ENCODE results near the gene JMJD1C.

Gene JMJD1C

DNA sequence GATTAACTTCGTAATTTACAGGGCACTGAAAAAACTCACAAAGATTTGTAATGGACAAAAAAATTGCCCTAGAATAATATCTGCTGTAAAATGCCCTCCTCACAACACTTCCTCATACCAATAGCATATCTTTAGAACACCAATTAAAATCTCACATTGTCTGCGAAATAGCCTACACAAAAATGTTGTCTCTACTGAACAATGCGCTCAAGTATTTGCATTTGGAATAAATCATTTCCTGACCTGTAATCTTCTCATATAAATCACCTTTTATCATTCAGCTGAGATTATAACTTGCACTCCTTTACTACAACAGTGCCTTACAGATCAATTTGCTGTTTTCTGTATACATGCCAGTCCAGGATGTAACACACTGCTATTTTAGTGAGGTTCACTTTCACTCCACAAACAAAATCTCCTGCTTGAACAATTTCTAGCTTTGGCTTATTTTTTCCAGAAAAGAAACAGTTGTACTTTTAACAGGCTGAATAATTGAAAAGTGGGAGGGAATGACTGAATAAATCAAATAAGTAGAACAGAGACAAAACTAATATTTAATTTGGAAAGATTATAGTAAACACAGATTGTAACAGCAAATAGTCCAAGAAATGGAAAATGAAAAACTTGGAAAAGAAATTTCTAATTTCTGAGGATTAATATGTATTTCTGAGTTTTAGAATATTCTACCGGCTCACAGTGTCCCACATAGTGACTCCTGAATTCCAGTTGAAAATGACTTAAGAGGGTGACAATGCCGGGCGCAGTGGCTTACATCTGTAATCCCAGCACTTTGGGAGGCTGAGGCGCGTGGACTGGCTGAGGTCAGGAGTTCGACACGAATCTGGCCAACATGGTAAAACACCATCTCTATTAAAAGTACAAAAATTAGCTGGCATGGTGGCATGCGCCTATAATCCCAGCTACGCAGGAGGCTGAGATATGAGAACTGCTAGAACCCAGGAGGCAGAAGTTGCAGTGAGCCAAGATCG is 30.6 kb downstream of the JMJD1C start:
- no peak for DNase-seq

- no peak for DNase-seq
These were observed 33.6 kb downstream of the JMJD1C start for GRCh38 chr10:63431962-63432797.

- no peak for DNase-seq
These were observed 34.8 kb downstream of the JMJD1C start for GRCh38 chr10:63430999-63431356.

DNA sequence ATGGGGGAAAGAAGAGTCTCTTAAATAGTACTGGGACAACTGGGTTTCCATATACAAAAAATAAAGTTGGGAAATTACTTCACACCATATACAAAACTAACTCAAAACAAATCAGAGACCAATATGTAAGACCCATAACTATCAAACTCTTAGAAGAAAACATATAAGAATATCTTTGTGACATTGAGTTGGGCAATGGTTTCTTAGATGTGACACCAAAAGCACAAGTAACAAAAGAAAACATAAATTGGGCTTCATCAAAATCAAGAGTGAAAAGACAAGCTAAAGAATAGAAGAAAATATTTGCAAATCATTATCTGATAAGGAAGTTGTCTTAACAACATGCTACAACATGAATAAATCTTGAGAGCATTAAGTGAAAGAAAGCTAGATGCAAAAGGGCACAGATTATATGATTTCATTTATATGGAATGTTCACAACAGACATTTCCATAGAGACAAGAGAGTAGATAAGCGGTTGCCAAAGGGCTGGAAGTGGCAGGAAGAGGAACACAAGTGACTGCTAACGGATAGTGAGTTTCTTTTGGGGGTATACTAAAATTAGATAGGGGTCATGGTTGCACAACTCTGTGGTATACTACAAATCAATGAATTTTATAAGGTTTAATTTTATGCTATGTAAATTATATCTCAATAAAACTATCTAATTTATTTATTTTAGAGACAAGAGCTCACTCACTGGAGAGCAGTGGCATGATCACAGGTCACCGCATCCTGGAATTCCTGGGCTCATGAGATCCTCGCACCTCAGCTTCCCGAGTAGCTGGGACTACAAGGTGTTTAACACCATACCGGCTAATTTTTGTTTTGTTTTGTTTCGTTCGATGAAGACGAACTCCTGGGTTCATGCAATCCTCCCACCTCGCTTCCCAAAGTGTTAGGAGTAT is 35.4 kb downstream of the JMJD1C start:
- DNase-seq = no peak

GRCh38 chr10:63429281-63429680 is 36.5 kb downstream of the JMJD1C start:
- no peak for DNase-seq

- no peak for DNase-seq
These were observed 38.8 kb downstream of the JMJD1C start for GRCh38 chr10:63427013-63427412.

- DNase-seq = no peak
These were observed 40.3 kb downstream of the JMJD1C start for GRCh38 chr10:63425512-63425911.

DNA sequence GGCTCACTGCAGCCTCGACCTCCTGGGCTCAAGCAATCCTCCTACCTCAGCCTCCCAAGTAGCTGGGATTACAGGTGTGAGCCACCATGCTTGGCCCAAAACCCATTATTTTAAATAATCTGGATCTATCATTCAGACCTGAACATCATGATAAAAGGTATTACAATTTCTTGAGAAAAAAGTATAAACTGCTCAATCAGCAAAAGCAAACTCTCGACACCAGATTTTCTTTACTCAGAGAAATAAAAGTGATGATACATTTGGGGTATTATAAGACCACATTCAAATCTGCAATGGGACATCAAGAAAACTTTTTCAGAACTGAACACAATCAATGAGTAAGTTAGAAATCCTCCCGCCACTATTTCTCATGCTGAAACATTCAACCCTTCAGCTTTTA is 41.2 kb downstream of the JMJD1C start:
- DNase-seq = no peak

DNA sequence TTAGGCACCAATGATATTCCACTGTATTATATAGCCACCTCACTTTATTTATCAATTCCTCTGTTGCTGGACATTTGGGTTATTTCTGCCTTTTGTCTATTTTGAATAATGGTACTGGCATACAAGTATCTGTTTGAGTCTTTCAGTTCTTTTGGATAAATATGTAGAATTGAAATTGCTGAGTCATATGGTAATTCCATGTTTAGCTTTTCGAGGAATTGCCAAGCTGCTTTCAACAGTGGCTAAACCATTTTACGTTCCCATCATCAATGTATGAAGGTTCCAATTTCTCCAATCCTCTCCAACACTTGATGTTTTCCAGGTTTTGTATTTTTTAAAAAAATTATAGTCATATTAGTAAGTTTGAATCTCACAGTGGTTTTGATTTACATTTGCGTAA is 42.3 kb downstream of the JMJD1C start:
- DNase-seq = no peak

GRCh38 chr10:63421591-63421990 is 44.2 kb downstream of the JMJD1C start:
- peak; percentile 18 for DNase-seq

DNA sequence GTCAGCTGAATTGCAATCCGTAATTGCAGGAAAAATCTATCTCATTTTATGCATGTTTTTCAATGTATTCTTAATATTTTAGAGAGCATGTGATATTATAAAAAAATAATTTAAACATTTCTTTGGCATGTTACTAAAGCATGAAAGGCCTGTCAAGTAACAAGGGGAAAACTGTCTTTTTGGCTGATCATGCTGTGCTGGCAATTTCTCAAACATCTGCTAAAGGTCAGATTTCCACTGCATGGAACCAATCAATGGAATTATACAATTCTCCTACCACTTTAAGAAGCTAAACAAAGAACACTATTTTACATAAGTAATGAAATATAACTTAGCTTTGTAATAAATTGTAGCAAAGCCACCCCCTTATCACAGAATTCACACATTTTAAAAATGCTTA is 49.4 kb downstream of the JMJD1C start:
- no peak for DNase-seq

- DNase-seq = no peak
These were observed 50.0 kb downstream of the JMJD1C start for GRCh38 chr10:63415640-63416244.

DNA sequence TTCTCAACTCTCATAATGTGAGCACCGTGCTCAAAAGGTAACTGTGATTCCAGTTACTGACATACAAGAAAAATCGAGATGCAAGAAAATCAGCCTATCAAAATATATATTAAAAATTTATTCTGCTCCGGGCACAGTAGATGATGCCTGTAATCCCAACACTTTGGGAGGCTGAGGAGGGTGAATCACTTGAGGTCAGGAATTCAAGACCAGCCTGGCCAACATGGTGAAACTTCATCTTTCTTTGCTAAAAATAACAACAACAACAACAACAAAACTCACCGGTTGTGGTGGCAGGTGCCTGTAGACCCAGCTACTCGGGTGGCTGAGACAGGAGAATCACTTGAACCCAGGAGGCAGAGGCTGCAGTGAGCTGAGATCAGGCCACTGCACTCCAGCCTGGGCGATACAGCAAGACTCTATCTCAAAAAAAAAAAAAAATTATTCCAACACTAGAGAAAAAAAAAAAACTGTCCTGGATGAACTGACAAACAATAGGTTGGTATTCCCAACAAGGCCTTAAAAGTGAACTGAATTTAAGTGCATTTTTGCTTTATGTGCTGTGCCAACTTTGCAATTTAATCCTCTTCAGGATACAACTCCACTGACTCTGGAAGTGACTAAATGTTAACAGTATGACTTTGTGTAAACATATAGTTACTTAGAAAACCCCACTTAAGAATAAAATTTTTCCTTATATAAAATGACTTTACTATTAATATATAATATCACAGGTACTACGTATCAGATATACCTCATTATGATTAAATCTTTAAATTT is 51.1 kb downstream of the JMJD1C start:
- no peak for DNase-seq

DNA sequence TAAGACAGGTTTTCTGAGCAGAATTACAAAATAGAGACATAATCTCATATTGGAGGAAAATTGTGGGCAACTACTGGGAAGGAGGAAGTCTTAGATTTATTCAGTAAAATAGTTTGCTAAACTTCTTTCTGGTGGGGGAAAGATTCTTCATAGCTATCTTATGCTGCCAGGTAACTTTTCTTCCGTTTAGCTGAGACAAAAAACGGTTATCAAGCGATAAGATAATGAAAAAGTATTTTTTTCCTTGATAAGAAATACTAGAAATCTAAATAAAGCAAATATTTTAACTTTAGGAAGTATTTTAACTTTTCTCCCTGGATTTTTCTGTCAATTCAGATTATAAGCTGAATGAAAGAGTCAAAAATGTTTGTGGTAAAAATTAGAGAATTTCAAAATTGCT is 52.3 kb downstream of the JMJD1C start:
- no peak for DNase-seq

GRCh38 chr10:63412304-63412703 is 53.5 kb downstream of the JMJD1C start:
- DNase-seq = no peak

- DNase-seq = no peak
These were observed 55.1 kb downstream of the JMJD1C start for GRCh38 chr10:63410633-63411032.

GRCh38 chr10:63409465-63410027 is 56.2 kb downstream of the JMJD1C start:
- DNase-seq = no peak

DNA sequence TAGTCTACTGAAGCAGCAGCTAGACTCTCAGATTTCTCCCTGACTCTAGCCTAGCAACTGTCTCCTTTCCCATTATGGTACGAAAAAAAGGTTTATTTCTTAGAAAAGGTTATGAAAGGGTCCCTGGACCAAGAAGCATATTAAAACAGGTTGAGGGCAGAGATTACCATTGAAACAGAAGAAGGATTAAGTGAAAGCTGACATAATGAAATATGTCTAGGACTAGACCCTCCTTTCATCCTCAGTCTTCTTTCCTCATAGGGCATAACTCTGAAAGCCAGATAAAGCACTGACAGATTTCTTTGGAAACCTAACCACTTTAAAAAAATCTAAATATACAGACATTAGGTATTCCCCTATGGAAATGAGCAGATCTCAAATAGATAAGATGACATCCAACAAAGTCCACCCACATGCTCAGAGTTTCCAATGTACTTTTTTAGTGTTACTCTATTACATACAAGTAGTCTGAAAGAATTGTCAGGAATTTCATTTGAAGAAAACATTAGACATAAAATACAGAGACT is 58.6 kb downstream of the JMJD1C start:
- no peak for DNase-seq

GRCh38 chr10:63396133-63396761 is 69.5 kb downstream of the JMJD1C start:
- no peak for DNase-seq

GRCh38 chr10:63393050-63393449 is 72.7 kb downstream of the JMJD1C start:
- DNase-seq = no peak
